22Rv1 (cell line): ENCODE data around the gene LY6G6F.

ENCODE experiments used
- ZFX ChIP-seq: fragments of 450-650 bp; IDR thresholded peaks from 2 replicates; pipeline ENCODE4 v1.6.1; 2017; ENCODE audit warnings: antibody characterized with exemption, borderline replicate concordance
- TF ChIP-seq, protein P1 (sequence below): fragments of 450-650 bp; IDR thresholded peaks from 2 replicates; pipeline ENCODE4 v1.5.1; 2017; ENCODE audit warnings: mild to moderate bottlenecking

DNA sequence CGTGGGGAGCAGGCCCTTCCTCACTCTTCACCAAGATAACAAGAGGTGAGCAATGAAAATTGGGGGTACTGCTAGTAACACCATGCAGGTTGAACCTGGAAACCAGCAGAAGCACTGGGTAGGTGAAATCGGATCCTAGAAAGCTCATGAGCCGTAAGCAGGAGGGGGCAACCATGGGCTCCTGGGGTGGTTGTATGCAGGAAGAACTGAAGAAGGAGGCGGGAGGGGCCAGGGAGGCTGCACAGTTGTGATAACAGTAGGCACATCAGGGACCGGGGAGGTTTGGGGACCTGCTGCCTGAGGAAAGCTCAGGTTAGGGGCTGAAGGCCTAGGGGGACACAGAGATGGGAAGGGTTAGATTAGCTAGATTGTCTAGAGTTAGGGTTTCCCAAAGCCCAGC, 20.2 kb upstream of the LY6G6F start:
- TF ChIP-seq, protein P1, sequence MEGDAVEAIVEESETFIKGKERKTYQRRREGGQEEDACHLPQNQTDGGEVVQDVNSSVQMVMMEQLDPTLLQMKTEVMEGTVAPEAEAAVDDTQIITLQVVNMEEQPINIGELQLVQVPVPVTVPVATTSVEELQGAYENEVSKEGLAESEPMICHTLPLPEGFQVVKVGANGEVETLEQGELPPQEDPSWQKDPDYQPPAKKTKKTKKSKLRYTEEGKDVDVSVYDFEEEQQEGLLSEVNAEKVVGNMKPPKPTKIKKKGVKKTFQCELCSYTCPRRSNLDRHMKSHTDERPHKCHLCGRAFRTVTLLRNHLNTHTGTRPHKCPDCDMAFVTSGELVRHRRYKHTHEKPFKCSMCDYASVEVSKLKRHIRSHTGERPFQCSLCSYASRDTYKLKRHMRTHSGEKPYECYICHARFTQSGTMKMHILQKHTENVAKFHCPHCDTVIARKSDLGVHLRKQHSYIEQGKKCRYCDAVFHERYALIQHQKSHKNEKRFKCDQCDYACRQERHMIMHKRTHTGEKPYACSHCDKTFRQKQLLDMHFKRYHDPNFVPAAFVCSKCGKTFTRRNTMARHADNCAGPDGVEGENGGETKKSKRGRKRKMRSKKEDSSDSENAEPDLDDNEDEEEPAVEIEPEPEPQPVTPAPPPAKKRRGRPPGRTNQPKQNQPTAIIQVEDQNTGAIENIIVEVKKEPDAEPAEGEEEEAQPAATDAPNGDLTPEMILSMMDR, result no peak
- TF ChIP-seq ZFX, result no peak
